Testis (tissue), 2 donors: Measurements from ENCODE around the gene SLC29A1.

ENCODE experiments used
- CTCF ChIP-seq, 3 experiments: fragments of 450-650 bp in 2 of 3; fragments of 200-600 bp in 1 of 3; sonication (generic) in 1 of 3; IDR thresholded peaks; one replicate each; pipeline ENCODE4 v1.5.1; 2016 to 2019; ENCODE audit warnings: antibody characterized with exemption in 3 of 3, mild to moderate bottlenecking in 2 of 3, moderate library complexity in 1 of 3
- POLR2A ChIP-seq: fragments of 450-650 bp; IDR thresholded peaks from one replicate; pipeline ENCODE4 v1.6.1; 2017; ENCODE audit warnings: antibody characterized with exemption, mild to moderate bottlenecking, moderate library complexity

DNA sequence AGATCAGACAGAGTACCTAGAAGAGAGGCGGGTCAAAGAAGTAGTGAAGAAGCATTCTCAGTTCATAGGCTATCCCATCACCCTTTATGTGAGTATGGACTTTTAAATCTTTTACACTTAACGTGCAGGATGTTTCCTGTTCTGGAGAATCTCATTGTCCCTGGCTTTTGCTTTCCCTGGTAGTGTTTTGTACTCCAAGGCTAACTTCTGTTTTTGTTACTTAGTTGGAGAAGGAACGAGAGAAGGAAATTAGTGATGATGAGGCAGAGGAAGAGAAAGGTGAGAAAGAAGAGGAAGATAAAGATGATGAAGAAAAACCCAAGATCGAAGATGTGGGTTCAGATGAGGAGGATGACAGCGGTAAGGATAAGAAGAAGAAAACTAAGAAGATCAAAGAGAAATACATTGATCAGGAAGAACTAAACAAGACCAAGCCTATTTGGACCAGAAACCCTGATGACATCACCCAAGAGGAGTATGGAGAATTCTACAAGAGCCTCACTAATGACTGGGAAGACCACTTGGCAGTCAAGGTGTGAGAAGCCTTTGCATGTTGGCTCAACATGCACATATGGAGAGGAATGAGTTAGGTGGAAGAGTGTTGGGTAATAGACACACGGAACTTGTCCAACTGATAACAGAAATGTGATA is 26.8 kb downstream of the SLC29A1 start:
- no peak for TF ChIP-seq CTCF (IDR thresholded peaks at IDR 0.05)
- TF ChIP-seq POLR2A, result no peak
